Measurements from ENCODE around the gene TTC7B.
A peak's percentile ranks its signal among the peaks of the same experiment; 100 is the strongest.

The TTC7B gene

GRCh38 chr14:90551733-90552464 is 264.3 kb downstream of the TTC7B start:
- no peak for TF ChIP-seq CTCF (IDR thresholded peaks at IDR 0.05; ENCODE audit: low read depth, low read length)
- no peak for DNase-seq (ENCODE audit: low read depth in 2 of 2)
- no peak overlapping the region for H3K4me3 ChIP-seq (replicated peaks in 1 of 2; ENCODE audit: low read depth in 2 of 2, low read length in 2 of 2)

- peak in 1 of 2 donors; percentile 16 for DNase-seq (ENCODE audit: low read depth in 2 of 2)
- H3K4me3 ChIP-seq (replicated peaks in 1 of 2; ENCODE audit: low read depth in 2 of 2, low read length in 2 of 2) = no peak overlapping the region
- TF ChIP-seq CTCF (IDR thresholded peaks at IDR 0.05; ENCODE audit: low read depth, low read length) = no peak
Observed at GRCh38 chr14:90551070-90551704, 265.0 kb downstream of the TTC7B start.

- TF ChIP-seq CTCF (IDR thresholded peaks at IDR 0.05; ENCODE audit: low read depth, low read length) = no peak
- DNase-seq (ENCODE audit: low read depth in 2 of 2) = no peak
- H3K4me3 ChIP-seq (replicated peaks in 1 of 2; ENCODE audit: low read depth in 2 of 2, low read length in 2 of 2) = no peak overlapping the region
Observed at GRCh38 chr14:90549794-90550641, 266.2 kb downstream of the TTC7B start.

GRCh38 chr14:90548455-90548854 is 267.8 kb downstream of the TTC7B start:
- TF ChIP-seq CTCF (IDR thresholded peaks at IDR 0.05; ENCODE audit: low read depth, low read length) = no peak

GRCh38 chr14:90547968-90548367 is 268.3 kb downstream of the TTC7B start:
- no peak overlapping the region for H3K4me3 ChIP-seq (replicated peaks in 1 of 2; ENCODE audit: low read depth in 2 of 2, low read length in 2 of 2)
- no peak for TF ChIP-seq CTCF (IDR thresholded peaks at IDR 0.05; ENCODE audit: low read depth, low read length)
- no peak for DNase-seq (ENCODE audit: low read depth in 2 of 2)

More at GRCh38 chr14:90548455-90548854, 267.8 kb downstream of the TTC7B start:
- DNase-seq (ENCODE audit: low read depth in 2 of 2) = no peak
- no peak overlapping the region for H3K4me3 ChIP-seq (replicated peaks in 1 of 2; ENCODE audit: low read depth in 2 of 2, low read length in 2 of 2)

- DNase-seq (ENCODE audit: low read depth in 2 of 2) = no peak
- H3K4me3 ChIP-seq (replicated peaks in 1 of 2; ENCODE audit: low read depth in 2 of 2, low read length in 2 of 2) = no peak overlapping the region
- TF ChIP-seq CTCF (IDR thresholded peaks at IDR 0.05; ENCODE audit: low read depth, low read length) = no peak
Observed at GRCh38 chr14:90547250-90547649, 269.0 kb downstream of the TTC7B start.
